ENCODE results near the gene THAP3. TPM values are rescaled to one million over a fixed set of nuclear protein-coding genes. Genes with fewer than 3 reads are reported as not detected.

The THAP3 gene
- total RNA-seq, 5 donors from 2014 or later (not counting 1 experiment from before 2014, with no cell fraction given): 12.8 to 37.1 (median 26.1) TPM

- ATAC-seq (replicated peaks in 1 of 4): no peak
- Histone ChIP-seq H3K4me3 (ENCODE audit: control insufficient read depth in 1 of 2, extremely low read depth in 1 of 2, low read length in 1 of 2) (no peak overlapping the region), H3K27ac (ENCODE audit: low read length) (no peak overlapping the region), H3K36me3 (ENCODE audit: control insufficient read depth in 2 of 2, extremely low read depth in 1 of 2, insufficient read depth in 1 of 2, low read length in 1 of 2) (peaks cover 22 to 29% of the 10 kb centered on the region in 2 donors), H3K27me3 (replicated peaks in 1 of 2; ENCODE audit: control insufficient read depth in 2 of 2, extremely low read depth in 1 of 2, insufficient read depth in 2 of 2, low read length in 1 of 2) (no peaks in the 10 kb centered on the region), H3K4me1 (ENCODE audit: control insufficient read depth in 1 of 2, extremely low read depth in 1 of 2, insufficient read depth in 2 of 2, low read length in 2 of 2) (peaks cover 7 to 58% of the 10 kb centered on the region in 2 experiments), H3K9me3 (no peaks in the 10 kb centered on the region)
- POLR2A ChIA-PET: no interaction called here
- H3K36me3 Mint-ChIP-seq: peaks cover 5% of the 10 kb centered on the region
- no peak for DNase-seq
- WGBS (ENCODE audit: insufficient coverage): 90% methylated on average over 11 of the region's 12 CpGs
- CTCF ChIA-PET: no interaction called here
- no peak overlapping the region for H3K4me3 Mint-ChIP-seq
- H3K9me3 Mint-ChIP-seq: no peaks in the 10 kb centered on the region
- peak overlapping the region in 1 of 2 donors; percentile 31 for H3K27ac Mint-ChIP-seq
- no peaks in the 10 kb centered on the region for H3K27me3 Mint-ChIP-seq
- H3K4me1 Mint-ChIP-seq: peaks cover 42 to 47% (median 43%) of the 10 kb centered on the region in 3 donors
These were observed 39.5 kb upstream of the THAP3 start for GRCh38 chr1:6585081-6585722.

GRCh38 chr1:6585841-6586240 lies 38.8 kb upstream of the THAP3 start:
- ChIA-PET POLR2A (no interaction called here), CTCF (no interaction called here)
- no peak for ATAC-seq (replicated peaks in 1 of 4)
- H3K9me3 ChIP-seq: no peaks in the 10 kb centered on the region
- H3K27ac ChIP-seq (ENCODE audit: low read length): no peak overlapping the region
- Mint-ChIP-seq H3K27me3 (no peaks in the 10 kb centered on the region), H3K9me3 (no peaks in the 10 kb centered on the region), H3K4me3 (no peak overlapping the region), H3K27ac (no peak overlapping the region), H3K36me3 (peaks cover 5% of the 10 kb centered on the region), H3K4me1 (peaks cover 41 to 45% (median 43%) of the 10 kb centered on the region in 3 donors)
- H3K27me3 ChIP-seq (replicated peaks in 1 of 2; ENCODE audit: control insufficient read depth in 2 of 2, extremely low read depth in 1 of 2, insufficient read depth in 2 of 2, low read length in 1 of 2): no peaks in the 10 kb centered on the region
- no peak overlapping the region for H3K4me3 ChIP-seq (ENCODE audit: control insufficient read depth in 1 of 2, extremely low read depth in 1 of 2, low read length in 1 of 2)
- 94% methylated on average over 6 of the region's 7 CpGs for WGBS (ENCODE audit: insufficient coverage)
- DNase-seq: no peak
- peaks cover 2 to 52% of the 10 kb centered on the region in 2 experiments for H3K4me1 ChIP-seq (ENCODE audit: control insufficient read depth in 1 of 2, extremely low read depth in 1 of 2, insufficient read depth in 2 of 2, low read length in 2 of 2)
- H3K36me3 ChIP-seq (ENCODE audit: control insufficient read depth in 2 of 2, extremely low read depth in 1 of 2, insufficient read depth in 1 of 2, low read length in 1 of 2): peaks cover 22 to 33% of the 10 kb centered on the region in 2 donors

DNA sequence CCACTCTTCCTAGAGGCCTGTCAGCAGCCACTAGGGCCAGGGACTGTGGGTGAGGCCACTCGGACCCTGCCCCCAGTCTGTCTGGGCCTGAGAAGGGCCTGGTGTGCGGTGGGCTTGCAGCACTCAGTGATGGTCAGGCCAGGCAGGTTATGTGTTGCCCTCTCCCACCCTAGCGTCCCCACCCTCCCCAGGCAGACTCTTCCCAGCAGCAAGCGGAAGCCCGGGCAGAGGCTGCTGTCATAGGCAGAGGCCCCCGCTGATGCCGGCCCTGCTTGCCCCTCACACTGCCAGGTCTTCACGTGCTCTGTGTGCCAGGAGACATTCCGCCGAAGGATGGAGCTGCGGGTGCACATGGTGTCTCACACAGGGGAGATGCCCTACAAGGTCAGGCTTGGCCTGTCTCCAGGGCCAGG lies 38.3 kb upstream of the THAP3 start:
- no peak overlapping the region for H3K27ac ChIP-seq (ENCODE audit: low read length)
- 96% methylated on average over 11 of the region's 11 CpGs for WGBS (ENCODE audit: insufficient coverage)
- H3K27me3 ChIP-seq (replicated peaks in 1 of 2; ENCODE audit: control insufficient read depth in 2 of 2, extremely low read depth in 1 of 2, insufficient read depth in 2 of 2, low read length in 1 of 2): no peaks in the 10 kb centered on the region
- Mint-ChIP-seq H3K27ac (no peak overlapping the region), H3K36me3 (peaks cover 5% of the 10 kb centered on the region), H3K27me3 (no peaks in the 10 kb centered on the region), H3K9me3 (no peaks in the 10 kb centered on the region), H3K4me1 (peaks cover 41 to 44% (median 44%) of the 10 kb centered on the region in 3 donors), H3K4me3 (no peak overlapping the region)
- no peaks in the 10 kb centered on the region for H3K9me3 ChIP-seq
- peaks cover 22 to 34% of the 10 kb centered on the region in 2 donors for H3K36me3 ChIP-seq (ENCODE audit: control insufficient read depth in 2 of 2, extremely low read depth in 1 of 2, insufficient read depth in 1 of 2, low read length in 1 of 2)
- H3K4me1 ChIP-seq (ENCODE audit: control insufficient read depth in 1 of 2, extremely low read depth in 1 of 2, insufficient read depth in 2 of 2, low read length in 2 of 2): peaks cover 0 to 52% of the 10 kb centered on the region in 2 experiments
- DNase-seq (no peak), ATAC-seq (replicated peaks in 1 of 4) (no peak)
- ChIA-PET POLR2A (no interaction called here), CTCF (no interaction called here)
- no peak overlapping the region for H3K4me3 ChIP-seq (ENCODE audit: control insufficient read depth in 1 of 2, extremely low read depth in 1 of 2, low read length in 1 of 2)

DNA sequence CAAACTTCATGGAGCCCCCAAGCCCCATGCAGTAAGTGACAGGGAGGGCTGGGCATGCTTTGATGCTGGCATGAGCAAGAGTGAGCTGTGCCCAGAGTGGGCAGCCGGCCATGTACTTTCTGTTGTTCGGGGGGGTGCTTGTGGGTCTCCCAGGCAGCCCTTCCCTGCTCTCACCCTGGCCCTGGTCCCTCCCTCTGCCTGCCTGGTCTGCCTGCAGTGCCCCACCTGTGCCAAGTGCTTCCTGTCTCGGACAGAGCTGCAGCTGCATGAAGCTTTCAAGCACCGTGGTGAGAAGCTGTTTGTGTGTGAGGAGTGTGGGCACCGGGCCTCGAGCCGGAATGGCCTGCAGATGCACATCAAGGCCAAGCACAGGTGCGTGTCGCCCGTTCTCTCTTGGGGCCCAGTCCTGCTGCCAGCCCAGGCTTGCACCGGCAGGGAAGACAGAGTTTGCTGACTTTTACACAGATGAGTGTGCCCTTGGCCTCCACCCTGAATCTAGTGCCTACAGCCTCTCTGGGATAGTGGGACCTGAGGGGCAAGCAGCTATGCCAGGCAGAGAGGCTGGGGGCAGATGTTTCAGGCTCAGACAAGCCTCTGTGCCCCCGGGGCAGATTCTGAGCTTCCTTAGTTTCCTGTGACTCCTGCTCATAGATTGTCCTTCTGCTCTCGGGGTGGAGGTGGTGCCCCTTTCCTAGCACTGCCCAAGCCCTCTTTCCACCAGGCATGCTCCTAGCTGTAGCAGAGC lies 37.2 kb upstream of the THAP3 start:
- Histone ChIP-seq H3K36me3 (ENCODE audit: control insufficient read depth in 2 of 2, extremely low read depth in 1 of 2, insufficient read depth in 1 of 2, low read length in 1 of 2) (peaks cover 21 to 40% of the 10 kb centered on the region in 2 donors), H3K4me3 (ENCODE audit: control insufficient read depth in 1 of 2, extremely low read depth in 1 of 2, low read length in 1 of 2) (no peak overlapping the region), H3K4me1 (ENCODE audit: control insufficient read depth in 1 of 2, extremely low read depth in 1 of 2, insufficient read depth in 2 of 2, low read length in 2 of 2) (peaks cover 0 to 52% of the 10 kb centered on the region in 2 experiments), H3K27ac (ENCODE audit: low read length) (no peak overlapping the region), H3K27me3 (replicated peaks in 1 of 2; ENCODE audit: control insufficient read depth in 2 of 2, extremely low read depth in 1 of 2, insufficient read depth in 2 of 2, low read length in 1 of 2) (no peaks in the 10 kb centered on the region), H3K9me3 (no peaks in the 10 kb centered on the region)
- Mint-ChIP-seq H3K36me3 (peaks cover 5% of the 10 kb centered on the region), H3K4me3 (no peak overlapping the region), H3K4me1 (peaks cover 33 to 42% (median 41%) of the 10 kb centered on the region in 3 donors), H3K9me3 (no peaks in the 10 kb centered on the region), H3K27ac (peak overlapping the region; percentile 34 to 39), H3K27me3 (no peaks in the 10 kb centered on the region)
- ATAC-seq (replicated peaks in 1 of 4) (no peak), DNase-seq (no peak)
- POLR2A ChIA-PET: no interaction called here
- CTCF ChIA-PET: no interaction called here
- WGBS (ENCODE audit: insufficient coverage): 40% methylated on average over 12 of the region's 13 CpGs

DNA sequence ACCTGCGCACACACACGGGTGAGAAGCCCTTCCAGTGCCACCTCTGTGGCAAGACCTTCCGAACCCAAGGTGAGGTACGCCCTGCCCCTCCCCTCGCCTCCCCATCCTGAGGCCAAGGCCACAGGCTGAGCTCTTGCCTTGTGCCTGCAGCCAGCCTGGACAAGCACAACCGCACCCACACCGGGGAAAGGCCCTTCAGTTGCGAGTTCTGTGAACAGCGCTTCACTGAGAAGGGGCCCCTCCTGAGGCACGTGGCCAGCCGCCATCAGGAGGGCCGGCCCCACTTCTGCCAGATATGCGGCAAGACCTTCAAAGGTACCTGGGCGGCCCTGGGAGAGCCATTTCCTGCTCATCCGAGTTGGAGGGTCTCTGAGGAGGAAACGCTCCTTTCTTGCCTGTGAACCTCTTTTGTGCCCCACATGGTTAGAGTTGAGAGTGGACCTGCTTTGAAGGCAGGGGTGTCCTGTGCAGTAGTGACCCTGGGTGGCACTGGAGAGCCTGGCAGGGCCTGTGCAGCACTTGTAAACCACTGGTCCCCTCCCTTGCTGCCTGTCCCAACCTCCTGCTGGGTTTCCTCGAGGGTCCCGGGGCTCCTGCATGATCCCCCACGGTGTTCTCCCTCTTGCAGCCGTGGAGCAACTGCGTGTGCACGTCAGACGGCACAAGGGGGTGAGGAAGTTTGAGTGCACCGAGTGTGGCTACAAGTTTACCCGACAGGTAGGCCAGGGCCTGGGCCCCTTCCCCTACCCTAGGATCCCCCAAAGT lies 36.4 kb upstream of the THAP3 start:
- H3K4me1 Mint-ChIP-seq: peaks cover 30 to 40% (median 40%) of the 10 kb centered on the region in 3 donors
- POLR2A ChIA-PET: no interaction called here
- H3K4me3 Mint-ChIP-seq: no peak overlapping the region

GRCh38 chr1:6588893-6589520 lies 35.7 kb upstream of the THAP3 start:
- Histone ChIP-seq H3K27me3 (replicated peaks in 1 of 2; ENCODE audit: control insufficient read depth in 2 of 2, extremely low read depth in 1 of 2, insufficient read depth in 2 of 2, low read length in 1 of 2) (no peaks in the 10 kb centered on the region), H3K4me1 (ENCODE audit: control insufficient read depth in 1 of 2, extremely low read depth in 1 of 2, insufficient read depth in 2 of 2, low read length in 2 of 2) (peaks cover 0 to 60% of the 10 kb centered on the region in 2 experiments), H3K4me3 (ENCODE audit: control insufficient read depth in 1 of 2, extremely low read depth in 1 of 2, low read length in 1 of 2) (no peak overlapping the region), H3K9me3 (no peaks in the 10 kb centered on the region), H3K36me3 (ENCODE audit: control insufficient read depth in 2 of 2, extremely low read depth in 1 of 2, insufficient read depth in 1 of 2, low read length in 1 of 2) (peaks cover 20 to 54% of the 10 kb centered on the region in 2 donors), H3K27ac (ENCODE audit: low read length) (no peak overlapping the region)
- POLR2A ChIA-PET: no interaction called here
- Mint-ChIP-seq H3K9me3 (no peaks in the 10 kb centered on the region), H3K4me3 (no peak overlapping the region), H3K36me3 (peaks cover 7% of the 10 kb centered on the region), H3K27ac (no peak overlapping the region), H3K27me3 (no peaks in the 10 kb centered on the region), H3K4me1 (peaks cover 30 to 43% (median 42%) of the 10 kb centered on the region in 3 donors)
- CTCF ChIA-PET: interaction anchor here in 1 of 2 donors (0.6 to 1.5 kb wide), 2 partner anchors 15 to 38 kb away, joined by 3 read pairs; no protein-coding TSS in a partner anchor
- ATAC-seq (replicated peaks in 1 of 4) (no peak), DNase-seq (no peak)
- 92% methylated on average over 16 of the region's 24 CpGs for WGBS (ENCODE audit: insufficient coverage)

More for the DNA sequence above, 36.4 kb upstream of the THAP3 start:
- Histone ChIP-seq H3K4me1 (ENCODE audit: control insufficient read depth in 1 of 2, extremely low read depth in 1 of 2, insufficient read depth in 2 of 2, low read length in 2 of 2) (peaks cover 0 to 56% of the 10 kb centered on the region in 2 experiments), H3K27ac (ENCODE audit: low read length) (no peak overlapping the region), H3K27me3 (replicated peaks in 1 of 2; ENCODE audit: control insufficient read depth in 2 of 2, extremely low read depth in 1 of 2, insufficient read depth in 2 of 2, low read length in 1 of 2) (no peaks in the 10 kb centered on the region), H3K9me3 (no peaks in the 10 kb centered on the region), H3K4me3 (ENCODE audit: control insufficient read depth in 1 of 2, extremely low read depth in 1 of 2, low read length in 1 of 2) (no peak overlapping the region), H3K36me3 (ENCODE audit: control insufficient read depth in 2 of 2, extremely low read depth in 1 of 2, insufficient read depth in 1 of 2, low read length in 1 of 2) (peaks cover 20 to 47% of the 10 kb centered on the region in 2 donors)
- CTCF ChIA-PET: interaction anchor here in 1 of 2 donors (1.5 kb wide), 1 partner anchor 16 kb away, joined by 3 read pairs; no protein-coding TSS in a partner anchor
- ATAC-seq (replicated peaks in 1 of 4) (no peak), DNase-seq (no peak)
- Mint-ChIP-seq H3K9me3 (no peaks in the 10 kb centered on the region), H3K36me3 (peaks cover 5% of the 10 kb centered on the region), H3K27ac (peak overlapping the region in 1 of 2 donors; percentile 39), H3K27me3 (no peaks in the 10 kb centered on the region)
- WGBS (ENCODE audit: insufficient coverage): 93% methylated on average over 18 of the region's 25 CpGs
